Raji (cell line): ENCODE measurements around the gene ERFL.

Experiments used
- POLR2A ChIP-seq: IDR thresholded peaks from 2 replicates; pipeline ENCODE4 v1.6.1; 2011; ENCODE audit warnings: low read depth, low read length, control low read depth; ENCODE audit not compliant: insufficient read depth

The ERFL gene

GRCh38 chr19:41902594-41902993, 25.7 kb downstream of the ERFL start:
- no peak for TF ChIP-seq POLR2A

DNA sequence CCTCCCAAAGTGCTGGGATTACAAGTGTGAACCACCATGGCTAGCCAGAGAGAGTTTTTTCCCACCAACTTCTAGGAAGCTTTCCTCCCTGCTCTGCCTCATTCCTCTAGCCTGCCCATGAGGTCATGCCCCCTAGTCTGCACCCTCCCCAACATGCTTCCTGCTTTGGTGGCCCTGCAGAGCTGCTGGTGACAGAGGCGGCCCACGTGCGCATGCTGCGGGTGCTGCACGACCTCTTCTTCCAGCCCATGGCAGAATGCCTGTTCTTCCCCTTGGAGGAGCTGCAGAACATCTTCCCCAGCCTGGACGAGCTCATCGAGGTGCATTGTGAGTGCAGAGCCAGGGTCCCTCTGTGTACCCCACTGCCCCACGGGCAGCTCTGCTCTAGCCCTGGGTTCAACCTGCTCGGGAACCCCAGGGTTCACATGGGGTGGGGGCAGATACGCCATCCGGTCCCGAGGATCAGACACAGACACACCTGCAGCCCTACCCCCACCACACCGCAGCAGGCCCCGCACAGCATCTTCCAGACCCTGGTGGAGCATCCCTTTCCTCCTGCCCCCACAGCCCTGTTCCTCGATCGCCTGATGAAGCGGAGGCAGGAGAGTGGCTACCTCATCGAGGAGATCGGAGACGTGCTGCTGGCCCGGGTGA, 26.4 kb downstream of the ERFL start:
- no peak for TF ChIP-seq POLR2A

DNA sequence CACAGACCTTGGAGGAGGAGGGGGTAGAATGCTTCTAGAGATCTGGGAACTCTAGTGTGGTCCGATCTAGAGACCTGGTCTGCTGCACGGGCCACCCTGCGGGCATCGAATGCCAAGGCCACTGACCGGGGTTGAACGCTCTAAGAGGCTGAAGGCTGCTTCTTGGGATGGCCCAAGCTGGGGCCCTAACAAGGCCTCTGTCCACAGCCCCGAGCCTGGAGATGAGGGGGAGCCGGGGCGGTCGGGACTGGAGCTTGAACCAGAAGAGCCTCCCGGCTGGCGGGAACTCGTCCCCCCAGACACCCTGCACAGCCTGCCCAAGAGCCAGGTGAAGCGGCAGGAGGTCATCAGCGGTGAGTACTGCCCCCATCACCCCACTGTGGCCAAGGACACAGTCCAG, 30.0 kb downstream of the ERFL start:
- TF ChIP-seq POLR2A, result no peak

DNA sequence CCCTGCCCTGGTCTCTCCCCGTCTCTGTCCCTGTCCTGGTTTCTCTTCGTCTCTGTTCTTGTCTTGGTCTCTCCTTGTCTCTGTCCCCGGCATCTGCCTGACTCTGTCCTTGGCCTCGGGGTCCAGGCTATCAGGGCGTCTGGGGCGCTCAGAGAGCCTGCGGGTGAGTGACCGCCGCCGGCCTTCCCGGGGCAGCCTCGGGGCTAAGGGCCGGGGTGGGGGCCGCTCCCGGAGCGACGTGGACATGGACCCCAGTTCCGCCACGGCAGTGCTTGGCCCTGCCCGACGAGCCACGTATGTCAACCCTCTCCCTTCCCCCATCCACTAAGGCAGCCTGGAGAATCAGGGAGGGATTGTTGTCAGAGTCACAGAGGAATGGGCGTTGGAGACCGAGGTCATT, 30.4 kb downstream of the ERFL start:
- TF ChIP-seq POLR2A, result no peak

- no peak for TF ChIP-seq POLR2A
Measured at GRCh38 chr19:41897181-41897580, 31.1 kb downstream of the ERFL start.

DNA sequence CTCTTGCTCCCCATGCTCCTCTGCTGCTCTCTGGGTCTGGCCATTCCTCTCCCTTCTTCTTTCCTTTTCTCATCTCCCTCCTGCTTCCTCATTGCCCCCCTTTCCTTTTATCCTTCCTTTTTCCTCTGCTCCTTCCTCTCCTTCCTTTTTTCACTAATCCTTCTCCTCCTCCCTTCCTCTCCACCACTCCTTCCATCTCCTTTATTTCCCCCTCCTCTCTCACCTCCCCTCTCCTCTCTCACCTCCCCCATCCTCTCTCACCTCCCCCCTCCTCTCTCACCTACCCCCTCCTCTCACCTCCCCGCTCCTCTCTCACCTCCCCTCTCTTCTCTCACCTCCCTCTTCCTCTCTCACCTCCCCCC, 31.7 kb downstream of the ERFL start:
- no peak for TF ChIP-seq POLR2A

- no peak for TF ChIP-seq POLR2A
Measured at GRCh38 chr19:41895745-41896580, 32.3 kb downstream of the ERFL start.

GRCh38 chr19:41894350-41894749, 33.9 kb downstream of the ERFL start:
- TF ChIP-seq POLR2A, result no peak

DNA sequence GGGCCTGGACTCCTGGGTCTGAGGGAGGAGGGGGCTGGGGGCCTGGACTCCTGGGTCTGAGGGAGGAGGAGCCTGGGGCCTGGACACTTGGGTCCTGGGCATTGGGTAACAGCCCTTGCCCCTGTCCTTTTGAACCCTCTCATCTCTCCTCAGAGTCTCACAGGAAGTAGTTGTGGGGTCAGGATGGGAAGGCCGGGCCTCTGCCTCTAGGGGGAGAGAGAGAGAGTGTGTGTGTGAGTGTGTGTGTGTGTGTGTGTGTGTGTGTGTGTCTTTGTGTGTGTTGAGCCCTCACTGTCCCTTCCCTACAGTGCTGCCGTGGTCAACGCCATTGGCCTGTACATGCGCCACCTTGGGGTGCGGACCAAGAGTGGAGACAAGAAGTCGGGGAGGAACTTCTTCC, 34.4 kb downstream of the ERFL start:
- no peak for TF ChIP-seq POLR2A

DNA sequence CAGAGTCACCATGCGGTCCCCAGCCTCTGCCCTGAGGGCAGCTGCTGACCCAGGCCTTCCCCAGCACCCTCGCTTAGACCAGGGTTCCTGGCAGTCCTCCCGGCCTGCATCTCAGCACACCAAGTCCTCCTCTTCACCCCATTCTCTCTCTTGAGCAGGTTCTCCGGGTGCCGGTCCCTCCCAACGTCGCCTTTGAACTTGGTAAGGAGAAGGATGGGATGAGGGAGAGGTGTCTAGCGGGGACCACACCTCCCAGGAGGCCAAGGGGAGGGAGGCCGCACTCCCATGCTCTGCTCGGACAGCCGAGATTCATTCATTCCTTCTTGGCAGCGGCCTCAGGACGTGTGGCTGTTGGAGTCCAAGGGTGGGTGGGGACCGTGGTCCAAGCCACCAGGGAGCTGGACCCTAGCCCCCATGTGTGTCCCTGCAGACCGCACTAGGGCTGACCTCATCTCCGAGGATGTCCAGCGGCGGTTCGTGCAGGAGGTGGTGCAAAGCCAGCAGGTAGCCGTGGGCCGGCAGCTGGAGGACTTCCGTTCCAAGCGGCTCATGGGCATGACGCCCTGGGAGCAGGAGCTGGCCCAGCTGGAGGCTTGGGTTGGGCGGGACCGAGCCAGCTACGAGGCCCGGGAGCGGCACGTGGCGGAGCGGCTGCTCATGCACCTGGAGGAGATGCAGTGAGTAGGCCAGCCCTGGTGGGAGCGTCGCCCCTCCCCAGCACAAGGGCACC, 35.9 kb downstream of the ERFL start:
- TF ChIP-seq POLR2A, result no peak

DNA sequence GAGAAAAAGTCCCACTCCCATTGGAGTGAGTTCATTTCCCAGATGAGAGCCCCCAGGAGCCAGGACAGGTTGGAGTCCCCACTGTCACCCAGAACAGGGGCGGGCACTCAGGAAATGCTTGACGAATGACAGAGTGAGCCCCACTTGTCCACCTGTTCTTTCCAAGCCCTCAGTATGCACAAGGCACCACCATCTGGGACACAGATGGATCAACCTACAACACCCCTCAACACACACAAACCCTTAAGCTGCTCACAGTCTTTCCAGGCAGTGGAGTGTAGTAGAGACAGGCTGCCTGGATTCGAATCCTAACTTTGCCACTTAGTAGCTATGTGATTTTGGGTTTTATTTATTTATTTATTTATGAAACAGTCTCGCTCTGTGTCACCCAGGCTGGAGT, 37.3 kb downstream of the ERFL start:
- TF ChIP-seq POLR2A, result no peak

GRCh38 chr19:41889896-41890295, 38.4 kb downstream of the ERFL start:
- no peak for TF ChIP-seq POLR2A

GRCh38 chr19:41888926-41889325, 39.3 kb downstream of the ERFL start:
- TF ChIP-seq POLR2A, result no peak

- TF ChIP-seq POLR2A, result no peak; the same call in 1 of the 2 replicates
Measured at GRCh38 chr19:41887711-41888382, 40.4 kb downstream of the ERFL start.
